OCI-LY3 (cell line): ENCODE results near the gene IPCEF1.

Experiments used
- H2AFZ ChIP-seq: fragments of 200-600, 300-600 bp; shearing (Covaris generic); 2 replicates; pipeline ENCODE4 v1.6.0; 2014; ENCODE audit warnings: antibody characterized with exemption, low read depth, low read length
- H3K27ac ChIP-seq: fragments of 200-600, 300-600 bp; sonication (generic); 2 replicates; pipeline ENCODE4 v1.5.1; 2014; ENCODE audit warnings: mild to moderate bottlenecking, low read length, moderate library complexity, mixed read lengths
- H3K27me3 ChIP-seq: fragments of 200-600, 300-600 bp; sonication (generic); 2 replicates; pipeline ENCODE4 v1.6.1; 2014; ENCODE audit warnings: low read depth, low read length, mixed read lengths
- H3K36me3 ChIP-seq: fragments of 200-600, 300-600 bp; sonication (generic); replicated peaks from 2 replicates; pipeline ENCODE3; 2014; ENCODE audit warnings: low read depth, low read length, mixed read lengths
- H3K4me1 ChIP-seq: fragments of 300-600, 200-600 bp; sonication (generic); 2 replicates; pipeline ENCODE4 v1.6.1; 2014; ENCODE audit warnings: low read length, mixed read lengths
- H3K4me2 ChIP-seq: fragments of 200-600, 300-600 bp; sonication (generic); 2 replicates; pipeline ENCODE4 v1.6.1; 2014; ENCODE audit warnings: low read length, mixed read lengths
- H3K4me3 ChIP-seq: fragments of 300-600, 200-600 bp; sonication (generic); 2 replicates; pipeline ENCODE4 v1.5.1; 2014; ENCODE audit warnings: antibody characterized with exemption, mild to moderate bottlenecking, low read length, moderate library complexity
- H3K79me2 ChIP-seq: fragments of 300-600, 200-600 bp; shearing (Covaris generic); 2 replicates; pipeline ENCODE4 v1.6.1; 2014; ENCODE audit warnings: mild to moderate bottlenecking, low read length, mixed read lengths
- H3K9ac ChIP-seq: fragments of 300-600, 200-600 bp; shearing (Covaris generic); 2 replicates; pipeline ENCODE4 v1.6.0; 2014; ENCODE audit warnings: mild to moderate bottlenecking, low read length, moderate library complexity
- H3K9me3 ChIP-seq: fragments of 200-600, 300-600 bp; shearing (Covaris generic); 2 replicates; pipeline ENCODE4 v1.6.1; 2014; ENCODE audit warnings: low read length, mixed read lengths; ENCODE audit not compliant: insufficient read depth
- H4K20me1 ChIP-seq: fragments of 200-600, 300-600 bp; sonication (generic); 2 replicates; pipeline ENCODE4 v1.6.1; 2016; ENCODE audit warnings: low read length, mixed read lengths; ENCODE audit not compliant: insufficient read depth
- EZH2phosphoT487 ChIP-seq: fragments of 200-600 bp; shearing (Covaris generic); IDR thresholded peaks from 2 replicates; pipeline ENCODE4 v1.6.1; 2018; ENCODE audit warnings: antibody characterized with exemption, mixed run types, low read depth
- TF ChIP-seq, protein P1 (sequence below): fragments of 200-600, 300-600 bp; sonication (generic); IDR thresholded peaks from 2 replicates; pipeline ENCODE4 v1.5.1; 2014; ENCODE audit warnings: antibody characterized with exemption, low read length, low read depth

Gene IPCEF1

DNA sequence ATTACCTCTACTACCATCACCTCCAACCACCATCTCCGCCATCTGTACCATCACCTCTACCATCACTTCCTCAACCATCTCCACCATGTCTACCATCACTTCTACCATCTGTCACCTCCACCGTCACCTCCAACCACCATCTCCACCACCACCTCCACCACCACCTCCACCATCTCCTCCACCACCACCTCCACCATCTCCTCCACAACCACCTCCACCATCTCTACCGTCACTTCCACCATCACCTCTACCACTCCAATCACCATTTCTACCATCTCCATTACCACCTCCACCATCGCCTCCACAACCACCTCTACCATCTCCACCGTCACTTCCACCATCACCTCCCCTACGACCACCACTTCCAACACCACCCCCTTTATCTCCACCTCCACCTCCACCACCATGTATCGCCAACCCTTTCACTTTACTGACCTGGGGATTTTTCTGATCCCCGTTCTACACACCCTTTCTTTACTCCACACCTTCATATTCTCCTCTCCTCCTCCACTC, 2.3 kb downstream of the IPCEF1 start:
- no peaks in the 10 kb centered on the region for H3K9me3 ChIP-seq
- peak overlapping the region; percentile 55 for H3K4me3 ChIP-seq
- TF ChIP-seq EZH2phosphoT487: no peak
- TF ChIP-seq, protein P1, sequence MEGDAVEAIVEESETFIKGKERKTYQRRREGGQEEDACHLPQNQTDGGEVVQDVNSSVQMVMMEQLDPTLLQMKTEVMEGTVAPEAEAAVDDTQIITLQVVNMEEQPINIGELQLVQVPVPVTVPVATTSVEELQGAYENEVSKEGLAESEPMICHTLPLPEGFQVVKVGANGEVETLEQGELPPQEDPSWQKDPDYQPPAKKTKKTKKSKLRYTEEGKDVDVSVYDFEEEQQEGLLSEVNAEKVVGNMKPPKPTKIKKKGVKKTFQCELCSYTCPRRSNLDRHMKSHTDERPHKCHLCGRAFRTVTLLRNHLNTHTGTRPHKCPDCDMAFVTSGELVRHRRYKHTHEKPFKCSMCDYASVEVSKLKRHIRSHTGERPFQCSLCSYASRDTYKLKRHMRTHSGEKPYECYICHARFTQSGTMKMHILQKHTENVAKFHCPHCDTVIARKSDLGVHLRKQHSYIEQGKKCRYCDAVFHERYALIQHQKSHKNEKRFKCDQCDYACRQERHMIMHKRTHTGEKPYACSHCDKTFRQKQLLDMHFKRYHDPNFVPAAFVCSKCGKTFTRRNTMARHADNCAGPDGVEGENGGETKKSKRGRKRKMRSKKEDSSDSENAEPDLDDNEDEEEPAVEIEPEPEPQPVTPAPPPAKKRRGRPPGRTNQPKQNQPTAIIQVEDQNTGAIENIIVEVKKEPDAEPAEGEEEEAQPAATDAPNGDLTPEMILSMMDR: no peak
- peak overlapping the region; percentile 47; the same call in 1 of the 2 replicates for H3K9ac ChIP-seq
- no peak overlapping the region for H2AFZ ChIP-seq
- H3K4me1 ChIP-seq: peaks cover 58% of the 10 kb centered on the region
- H3K79me2 ChIP-seq: no peaks in the 10 kb centered on the region
- no peaks in the 10 kb centered on the region; the same call in 1 of the 2 replicates for H4K20me1 ChIP-seq
- H3K36me3 ChIP-seq: no peaks in the 10 kb centered on the region
- peak overlapping the region; percentile 69 for H3K4me2 ChIP-seq
- H3K27ac ChIP-seq: peak overlapping the region; percentile 48; the same call in 1 of the 2 replicates
- H3K27me3 ChIP-seq: peaks cover 64% of the 10 kb centered on the region

DNA sequence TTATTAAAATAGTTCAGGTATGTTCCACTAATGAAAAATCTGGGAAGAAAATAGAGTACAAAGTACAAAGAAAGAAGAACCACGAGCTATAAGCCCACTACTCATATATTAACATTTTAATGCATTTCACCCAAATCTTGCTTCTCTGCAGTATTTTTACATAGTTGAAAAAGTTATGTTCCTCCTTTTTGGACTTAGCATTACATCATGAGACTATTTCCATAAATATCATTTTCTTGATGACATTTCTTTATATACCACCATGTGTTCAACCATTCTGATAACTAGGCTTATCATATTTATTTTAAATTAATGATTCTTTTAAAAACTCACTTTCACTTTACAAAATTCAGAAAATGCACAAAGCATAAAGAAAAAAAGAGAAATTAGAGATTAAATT, 3.0 kb downstream of the IPCEF1 start:
- no peaks in the 10 kb centered on the region for H3K79me2 ChIP-seq
- H3K4me3 ChIP-seq: peak overlapping the region; percentile 61
- peaks cover 60% of the 10 kb centered on the region for H3K27me3 ChIP-seq
- peak overlapping the region; percentile 67 for H3K27ac ChIP-seq
- TF ChIP-seq, protein P1: no peak
- no peak for TF ChIP-seq EZH2phosphoT487
- no peak overlapping the region for H2AFZ ChIP-seq
- peaks cover 55% of the 10 kb centered on the region for H3K4me1 ChIP-seq
- H4K20me1 ChIP-seq: no peaks in the 10 kb centered on the region; the same call in 1 of the 2 replicates
- no peaks in the 10 kb centered on the region for H3K36me3 ChIP-seq
- peak overlapping the region; percentile 19; the same call in 1 of the 2 replicates for H3K9ac ChIP-seq
- no peaks in the 10 kb centered on the region for H3K9me3 ChIP-seq
- H3K4me2 ChIP-seq: peak overlapping the region; percentile 69

DNA sequence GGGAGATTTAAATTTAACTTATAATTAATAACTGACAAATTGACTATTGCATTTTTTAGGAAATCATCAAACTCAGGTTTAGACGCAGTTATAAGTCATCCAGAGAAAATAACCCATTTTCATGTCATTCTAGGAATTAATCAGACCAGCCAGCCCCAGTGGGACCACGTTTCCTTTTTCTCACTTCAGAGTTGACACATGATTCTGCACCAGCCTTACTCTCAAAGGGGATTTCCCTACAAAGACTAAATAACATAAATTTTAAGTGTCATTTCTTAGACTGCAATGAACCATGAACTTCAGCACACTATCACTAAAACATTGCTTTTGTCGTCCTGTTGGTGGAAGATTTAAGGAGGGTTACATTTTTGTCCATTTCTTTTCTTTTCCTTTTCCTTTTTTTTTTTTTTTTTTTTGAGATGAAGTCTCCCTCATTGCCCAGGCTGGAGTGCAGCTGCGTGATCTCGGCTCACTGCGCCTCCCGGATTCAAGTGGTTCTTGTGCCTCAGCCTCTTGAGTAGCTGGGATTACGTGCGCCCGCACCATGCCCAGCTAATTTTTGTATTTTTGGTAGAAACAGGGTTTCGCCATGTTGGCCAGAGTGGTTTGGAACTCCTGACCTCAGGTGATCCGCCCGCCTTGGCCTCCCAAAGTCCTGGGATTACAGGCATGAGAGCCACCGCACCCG, 3.6 kb downstream of the IPCEF1 start:
- Histone ChIP-seq H3K9ac (peak overlapping the region; percentile 19; the same call in 1 of the 2 replicates), H3K27ac (peak overlapping the region; percentile 67), H3K4me1 (peaks cover 50% of the 10 kb centered on the region), H2AFZ (no peak overlapping the region), H3K79me2 (no peaks in the 10 kb centered on the region), H3K4me3 (peak overlapping the region; percentile 61), H4K20me1 (no peaks in the 10 kb centered on the region; the same call in 1 of the 2 replicates), H3K4me2 (peak overlapping the region; percentile 69), H3K9me3 (no peaks in the 10 kb centered on the region), H3K36me3 (no peaks in the 10 kb centered on the region), H3K27me3 (peaks cover 60% of the 10 kb centered on the region)
- TF ChIP-seq, protein P1: no peak
- TF ChIP-seq EZH2phosphoT487: peak; percentile 89

DNA sequence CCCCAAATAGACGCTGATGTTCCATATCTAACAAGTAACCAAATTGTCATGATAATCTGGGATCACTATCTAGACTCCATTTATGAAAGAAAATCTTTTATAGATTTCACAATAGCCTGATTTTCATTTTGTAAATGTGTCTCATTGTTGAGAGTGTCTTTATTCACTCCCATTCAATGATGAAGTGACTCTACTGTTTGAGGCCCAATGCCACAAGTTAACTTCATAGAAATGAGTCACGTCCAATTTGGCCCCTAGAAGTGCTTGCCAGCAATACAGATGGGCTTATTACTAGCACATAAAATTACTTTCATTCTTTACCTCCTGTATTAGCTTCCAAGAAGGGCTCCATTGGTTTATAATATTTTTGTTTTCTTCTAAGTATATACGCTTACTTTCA, 6.3 kb downstream of the IPCEF1 start:
- Histone ChIP-seq H3K4me3 (no peak overlapping the region), H3K9ac (no peak overlapping the region), H4K20me1 (no peaks in the 10 kb centered on the region), H3K27me3 (peaks cover 60% of the 10 kb centered on the region), H3K79me2 (no peaks in the 10 kb centered on the region), H3K4me2 (no peak overlapping the region), H3K9me3 (0 out of 2 replicates have a peak, but pooled peaks cover 6% of the 10 kb centered on the region), H3K36me3 (no peaks in the 10 kb centered on the region), H3K27ac (no peak overlapping the region), H3K4me1 (peaks cover 28% of the 10 kb centered on the region), H2AFZ (no peak overlapping the region)
- TF ChIP-seq, protein P1: no peak
- TF ChIP-seq EZH2phosphoT487: no peak
